H9 (cell line): ENCODE measurements around the gene GPR183. TPM values are rescaled to one million over a fixed set of nuclear protein-coding genes. Genes with fewer than 3 reads are reported as not detected.

Experiments
- DNase-seq: peaks from one replicate; pipeline ENCODE4 v3.0.0-alpha.2; 2017
- H2AFZ ChIP-seq: one replicate; pipeline ENCODE4 v1.6.1; 2013; ENCODE audit warnings: mild to moderate bottlenecking, low read length, control low read depth, moderate library complexity
- H2AK5ac ChIP-seq: 2 replicates; pipeline ENCODE4 v1.6.1; 2013; ENCODE audit warnings: low read length, control low read depth, mixed read lengths; ENCODE audit not compliant: insufficient read length
- H2BK120ac ChIP-seq: one replicate; pipeline ENCODE4 v1.6.1; 2013; ENCODE audit warnings: low read depth, mild to moderate bottlenecking, low read length, control low read depth, inconsistent platforms; ENCODE audit not compliant: poor library complexity, severe bottlenecking
- H2BK12ac ChIP-seq: 2 replicates; pipeline ENCODE4 v1.6.1; 2013; ENCODE audit warnings: low read length, control low read depth, mixed read lengths, low read depth; ENCODE audit not compliant: insufficient read length
- H2BK15ac ChIP-seq: 2 replicates; pipeline ENCODE4 v1.6.1; 2013; ENCODE audit warnings: low read depth, low read length, control low read depth
- H2BK20ac ChIP-seq: one replicate; pipeline ENCODE4 v1.6.1; 2013; ENCODE audit warnings: low read depth, mild to moderate bottlenecking, low read length, control low read depth, inconsistent platforms; ENCODE audit not compliant: poor library complexity, severe bottlenecking
- H2BK5ac ChIP-seq: 2 replicates; pipeline ENCODE4 v1.6.1; 2013; ENCODE audit warnings: low read length, control low read depth, mixed read lengths; ENCODE audit not compliant: insufficient read length
- H3K14ac ChIP-seq: 2 replicates; pipeline ENCODE4 v1.6.1; 2013; ENCODE audit warnings: low read length, control low read depth; ENCODE audit not compliant: insufficient read depth
- H3K18ac ChIP-seq: 2 replicates; pipeline ENCODE4 v1.6.1; 2013; ENCODE audit warnings: low read depth, mild to moderate bottlenecking, mixed read lengths, low read length, control low read depth; ENCODE audit not compliant: insufficient read length
- H3K23ac ChIP-seq: 2 replicates; pipeline ENCODE4 v1.6.1; 2013; ENCODE audit warnings: low read length, control low read depth, mixed read lengths, low read depth; ENCODE audit not compliant: insufficient read length
- H3K23me2 ChIP-seq: 2 replicates; pipeline ENCODE4 v1.6.1; 2013; ENCODE audit warnings: low read depth, mild to moderate bottlenecking, mixed read lengths, low read length, control low read depth; ENCODE audit not compliant: insufficient read length, poor library complexity, severe bottlenecking
- H3K27ac ChIP-seq: 2 replicates; pipeline ENCODE4 v1.5.1; 2013; ENCODE audit warnings: low read length, control low read depth, mixed read lengths, low read depth; ENCODE audit not compliant: insufficient read length
- H3K27me3 ChIP-seq: 2 replicates; pipeline ENCODE4 v1.6.1; 2013; ENCODE audit warnings: low read length, control low read depth, inconsistent platforms; ENCODE audit not compliant: insufficient read depth
- H3K4ac ChIP-seq: 2 replicates; pipeline ENCODE4 v1.6.1; 2013; ENCODE audit warnings: low read depth, mild to moderate bottlenecking, control low read depth, inconsistent platforms, low read length, moderate library complexity
- H3K4me1 ChIP-seq: 2 replicates; pipeline ENCODE4 v1.6.1; 2013; ENCODE audit warnings: low read length, control low read depth, inconsistent platforms; ENCODE audit not compliant: insufficient read depth
- H3K4me2 ChIP-seq: 2 replicates; pipeline ENCODE4 v1.6.1; 2013; ENCODE audit warnings: low read length, control low read depth, mixed read lengths; ENCODE audit not compliant: insufficient read length, insufficient read depth
- H3K56ac ChIP-seq: 2 replicates; pipeline ENCODE4 v1.6.1; 2013; ENCODE audit warnings: low read depth, mild to moderate bottlenecking, mixed read lengths, low read length, control low read depth; ENCODE audit not compliant: insufficient read length
- H3K79me1 ChIP-seq: 2 replicates; pipeline ENCODE4 v1.6.1; 2013; ENCODE audit warnings: low read depth, mild to moderate bottlenecking, moderate library complexity, low read length, control low read depth, inconsistent platforms; ENCODE audit not compliant: insufficient read depth, poor library complexity, severe bottlenecking
- H3K79me2 ChIP-seq: 2 replicates; pipeline ENCODE4 v1.6.1; 2013; ENCODE audit warnings: low read length, control low read depth, inconsistent platforms; ENCODE audit not compliant: insufficient read depth
- H3K9ac ChIP-seq: 2 replicates; pipeline ENCODE4 v1.6.1; 2013; ENCODE audit warnings: low read length, control low read depth, mixed read lengths; ENCODE audit not compliant: insufficient read length; ENCODE audit errors: extremely low read depth
- H3K9me3 ChIP-seq: one replicate; pipeline ENCODE4 v1.6.1; 2013; ENCODE audit warnings: low read depth, low read length, inconsistent platforms; ENCODE audit not compliant: control insufficient read depth
- H3T11ph ChIP-seq: one replicate; pipeline ENCODE4 v1.6.1; 2013; ENCODE audit warnings: mild to moderate bottlenecking, low read length, control low read depth, inconsistent platforms
- H4K20me1 ChIP-seq: one replicate; pipeline ENCODE4 v1.6.1; 2013; ENCODE audit not compliant: control insufficient read depth, insufficient read length, insufficient read depth
- H4K5ac ChIP-seq: 2 replicates; pipeline ENCODE4 v1.6.1; 2013; ENCODE audit warnings: low read depth, mild to moderate bottlenecking, mixed read lengths, low read length, control low read depth; ENCODE audit not compliant: insufficient read length
- H4K8ac ChIP-seq: replicated peaks from 2 replicates; pipeline ENCODE4 v1.6.1; 2013; ENCODE audit warnings: low read length, control low read depth, mixed read lengths, low read depth; ENCODE audit not compliant: insufficient read length
- H4K91ac ChIP-seq: 2 replicates; pipeline ENCODE4 v1.6.1; 2013; ENCODE audit warnings: low read depth, mild to moderate bottlenecking, moderate library complexity, mixed read lengths, low read length, control low read depth; ENCODE audit not compliant: insufficient read length
- H3K27ac Mint-ChIP-seq, 3 experiments: 2 replicates in 2 of 3; 3 replicates in 1 of 3; pipeline ENCODE4 v1.8.0; 2020 to 2021; ENCODE audit warnings: mixed read lengths in 3 of 3, mild to moderate bottlenecking in 1 of 3, moderate library complexity in 1 of 3
- H3K27me3 Mint-ChIP-seq: 2 replicates; pipeline ENCODE4 v1.8.0; 2021; ENCODE audit warnings: low read depth, mild to moderate bottlenecking, moderate library complexity, mixed read lengths
- H3K36me3 Mint-ChIP-seq, 3 experiments: 2 replicates in 2 of 3; 3 replicates in 1 of 3; pipeline ENCODE4 v1.8.0; 2020 to 2021; ENCODE audit warnings: low read depth in 3 of 3, mixed read lengths in 3 of 3; ENCODE audit not compliant: insufficient read depth in 1 of 3
- H3K4me1 Mint-ChIP-seq, 2 experiments: 2 replicates each; pipeline ENCODE4 v1.8.0; 2020; ENCODE audit warnings: mixed read lengths in 2 of 2
- H3K4me3 Mint-ChIP-seq, 2 experiments: 2 replicates in 1 of 2; 3 replicates in 1 of 2; pipeline ENCODE4 v1.8.0; 2020 to 2021; ENCODE audit warnings: mild to moderate bottlenecking in 2 of 2, mixed read lengths in 2 of 2, moderate library complexity in 1 of 2
- H3K9me3 Mint-ChIP-seq, 2 experiments: 2 replicates in 1 of 2; 3 replicates in 1 of 2; pipeline ENCODE4 v1.8.0; 2020; ENCODE audit warnings: mild to moderate bottlenecking in 2 of 2, mixed read lengths in 2 of 2, moderate library complexity in 1 of 2
- WGBS: extraction: QIAGEN DNeasy Blood & Tissue Kit; methylation state at CpG from one replicate; pipeline ENCODE4 v1.1.7; 2013; ENCODE audit warnings: missing lambda C conversion rate, low lambda C conversion rate, mixed read lengths; ENCODE audit not compliant: insufficient read length; ENCODE audit errors: extremely low coverage; 5-methylcytosine and 5-hydroxymethylcytosine counted together
- total RNA-seq: library from RNA; stranded (reverse); gene quantifications from 2 replicates; pipeline ENCODE4 v1.2.1, GENCODE V29; 2021
- TF ChIP-seq, protein P1 (sequence below): fragments of 200-600 bp; sonication (generic); conservative IDR thresholded peaks from 3 replicates; pipeline ENCODE4 v1.8.0; 2021; ENCODE audit warnings: antibody characterized with exemption, mild to moderate bottlenecking

Gene GPR183
- total RNA-seq, 1 experiment from 2014 or later = not detected

GRCh38 chr13:99272481-99272880 is 34.7 kb downstream of the GPR183 start:
- no peak overlapping the region for H3K9ac ChIP-seq
- no peak overlapping the region for H2BK5ac ChIP-seq
- DNase-seq = no peak
- no peak overlapping the region for H2BK20ac ChIP-seq
- H3K56ac ChIP-seq = no peak overlapping the region
- H3K23ac ChIP-seq = no peak overlapping the region
- no peaks in the 10 kb centered on the region for H4K20me1 ChIP-seq
- no peaks in the 10 kb centered on the region; the same call in 1 of the 2 replicates for H3K4me1 ChIP-seq
- H3K79me1 ChIP-seq = peaks cover 10% of the 10 kb centered on the region
- no peak overlapping the region for H3K14ac ChIP-seq
- H3K4me1 Mint-ChIP-seq = peaks cover 13 to 14% of the 10 kb centered on the region in 2 experiments
- no peak overlapping the region for H3K27ac ChIP-seq
- no peak overlapping the region for H2BK120ac ChIP-seq
- no peak overlapping the region for H3K4me3 Mint-ChIP-seq
- no peak overlapping the region for H2BK12ac ChIP-seq
- H3K9me3 Mint-ChIP-seq = peaks cover 3% of the 10 kb centered on the region in 2 experiments; a peak in 3 of 5 replicates
- TF ChIP-seq, protein P1, sequence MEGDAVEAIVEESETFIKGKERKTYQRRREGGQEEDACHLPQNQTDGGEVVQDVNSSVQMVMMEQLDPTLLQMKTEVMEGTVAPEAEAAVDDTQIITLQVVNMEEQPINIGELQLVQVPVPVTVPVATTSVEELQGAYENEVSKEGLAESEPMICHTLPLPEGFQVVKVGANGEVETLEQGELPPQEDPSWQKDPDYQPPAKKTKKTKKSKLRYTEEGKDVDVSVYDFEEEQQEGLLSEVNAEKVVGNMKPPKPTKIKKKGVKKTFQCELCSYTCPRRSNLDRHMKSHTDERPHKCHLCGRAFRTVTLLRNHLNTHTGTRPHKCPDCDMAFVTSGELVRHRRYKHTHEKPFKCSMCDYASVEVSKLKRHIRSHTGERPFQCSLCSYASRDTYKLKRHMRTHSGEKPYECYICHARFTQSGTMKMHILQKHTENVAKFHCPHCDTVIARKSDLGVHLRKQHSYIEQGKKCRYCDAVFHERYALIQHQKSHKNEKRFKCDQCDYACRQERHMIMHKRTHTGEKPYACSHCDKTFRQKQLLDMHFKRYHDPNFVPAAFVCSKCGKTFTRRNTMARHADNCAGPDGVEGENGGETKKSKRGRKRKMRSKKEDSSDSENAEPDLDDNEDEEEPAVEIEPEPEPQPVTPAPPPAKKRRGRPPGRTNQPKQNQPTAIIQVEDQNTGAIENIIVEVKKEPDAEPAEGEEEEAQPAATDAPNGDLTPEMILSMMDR = no peak
- H3K79me2 ChIP-seq = no peaks in the 10 kb centered on the region
- H3K23me2 ChIP-seq = no peaks in the 10 kb centered on the region
- no peak overlapping the region for H3K4me2 ChIP-seq
- H3K9me3 ChIP-seq = no peaks in the 10 kb centered on the region
- H3K27me3 ChIP-seq = no peaks in the 10 kb centered on the region
- H3K36me3 Mint-ChIP-seq = peaks cover 0 to 9% (median 4%) of the 10 kb centered on the region in 3 experiments; a peak in 3 of 7 replicates
- H2BK15ac ChIP-seq = no peak overlapping the region
- no peaks in the 10 kb centered on the region for H3K27me3 Mint-ChIP-seq
- no peak overlapping the region for H3K27ac Mint-ChIP-seq
- H2AFZ ChIP-seq = no peak overlapping the region
- WGBS = no CpG with 5 or more reads among the region's 2 CpGs
- no peak overlapping the region for H4K5ac ChIP-seq
- H4K91ac ChIP-seq = no peak overlapping the region
- H3K18ac ChIP-seq = no peak overlapping the region
- H2AK5ac ChIP-seq = no peak overlapping the region
- no peak overlapping the region for H4K8ac ChIP-seq
- no peak overlapping the region for H3K4ac ChIP-seq
- H3T11ph ChIP-seq = no peak overlapping the region
